SK-N-MC (cell line): ENCODE data around the gene WDR27.
"Not testable (repeated sequence)": the region's sequence is repeated elsewhere in the genome, so short reads cannot be mapped to it uniquely, and the experiment has no call there.

ENCODE experiments used
- EZH2 ChIP-seq: fragments of 200-600 bp; sonication (generic); IDR thresholded peaks from one replicate; pipeline ENCODE4 v1.6.1; 2017; ENCODE audit warnings: antibody characterized with exemption
- POLR2AphosphoS5 ChIP-seq: IDR thresholded peaks from 2 replicates; pipeline ENCODE4 v1.6.1; 2012; ENCODE audit warnings: mild to moderate bottlenecking, low read depth, low read length, borderline replicate concordance

DNA sequence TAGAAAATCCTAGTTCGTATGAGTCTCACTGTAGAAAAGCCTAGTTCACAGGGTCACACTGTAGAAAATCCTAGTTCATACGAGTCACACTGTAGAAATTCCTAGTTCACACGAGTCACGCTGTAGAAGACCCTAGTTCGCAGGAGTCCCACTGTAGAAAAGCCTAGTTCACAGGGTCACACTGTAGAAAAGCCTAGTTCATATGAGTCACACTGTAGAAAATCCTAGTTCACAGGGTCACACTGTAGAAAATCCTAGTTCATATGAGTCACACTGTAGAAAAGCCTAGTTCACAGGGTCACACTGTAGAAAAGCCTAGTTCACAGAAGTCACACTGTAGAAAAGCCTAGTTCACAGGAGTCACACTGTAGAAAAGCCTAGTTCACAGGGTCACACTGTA lies 56.4 kb downstream of the WDR27 start:
- not testable (repeated sequence) for TF ChIP-seq POLR2AphosphoS5, EZH2
